Neural progenitor cell (in vitro differentiated cells): Measurements from ENCODE around the gene FGF21. TPM values are rescaled to one million over a fixed set of nuclear protein-coding genes. Genes with fewer than 3 reads are reported as not detected.

Experiments used
- DNase-seq: peaks from one replicate; pipeline ENCODE4 v3.0.0-alpha.2; 2016; ENCODE audit warnings: low spot score
- H2AFZ ChIP-seq: fragments of 200-600 bp; sonication (generic); replicated peaks from 2 replicates; pipeline ENCODE4 v1.6.1; 2016; ENCODE audit warnings: antibody characterized with exemption
- H3F3A ChIP-seq: fragments of 200-600 bp; sonication (generic); 2 replicates; pipeline ENCODE4 v1.6.1; 2016; ENCODE audit warnings: antibody characterized with exemption, low read depth
- H3K27ac ChIP-seq: fragments of 200-600 bp; sonication (generic); 2 replicates; pipeline ENCODE4 v1.5.1; 2016; ENCODE audit warnings: mild to moderate bottlenecking
- H3K27me3 ChIP-seq: fragments of 200-600 bp; sonication (generic); 2 replicates; pipeline ENCODE4 v1.6.1; 2016; ENCODE audit warnings: mild to moderate bottlenecking, moderate library complexity
- H3K36me3 ChIP-seq: fragments of 200-600 bp; sonication (generic); 2 replicates; pipeline ENCODE4 v1.5.1; 2016
- H3K4me1 ChIP-seq: fragments of 200-600 bp; sonication (generic); 2 replicates; pipeline ENCODE4 v1.6.1; 2016; ENCODE audit warnings: mixed run types
- H3K4me2 ChIP-seq: fragments of 200-600 bp; sonication (generic); 2 replicates; pipeline ENCODE4 v1.6.1; 2016
- H3K4me3 ChIP-seq: fragments of 200-600 bp; sonication (generic); 2 replicates; pipeline ENCODE4 v1.5.1; 2016
- H3K79me2 ChIP-seq: fragments of 200-600 bp; sonication (generic); 2 replicates; pipeline ENCODE4 v1.6.1; 2016; ENCODE audit warnings: low read depth
- H3K9ac ChIP-seq: fragments of 200-600 bp; sonication (generic); 2 replicates; pipeline ENCODE4 v1.6.1; 2016
- H3K9me3 ChIP-seq: fragments of 200-600 bp; sonication (generic); 2 replicates; pipeline ENCODE4 v1.5.1; 2016; ENCODE audit warnings: low read depth
- H4K20me1 ChIP-seq: fragments of 200-600 bp; sonication (generic); 2 replicates; pipeline ENCODE4 v1.6.1; 2016; ENCODE audit warnings: low read depth
- H3K27ac Mint-ChIP-seq: 3 replicates; pipeline ENCODE4 v1.8.0; 2021; ENCODE audit warnings: mixed read lengths
- H3K27me3 Mint-ChIP-seq: 2 replicates; pipeline ENCODE4 v1.8.0; 2022; ENCODE audit warnings: low read depth, mild to moderate bottlenecking, inconsistent platforms, moderate library complexity, mixed read lengths; ENCODE audit not compliant: insufficient read depth
- H3K36me3 Mint-ChIP-seq: 3 replicates; pipeline ENCODE4 v1.8.0; 2021; ENCODE audit warnings: mixed read lengths
- H3K4me1 Mint-ChIP-seq: 3 replicates; pipeline ENCODE4 v1.8.0; 2021; ENCODE audit warnings: mixed read lengths
- H3K4me3 Mint-ChIP-seq: 3 replicates; pipeline ENCODE4 v1.8.0; 2021; ENCODE audit warnings: mild to moderate bottlenecking, moderate library complexity, mixed read lengths
- H3K9me3 Mint-ChIP-seq: 3 replicates; pipeline ENCODE4 v1.8.0; 2020; ENCODE audit warnings: mixed read lengths
- EZH2 ChIP-seq: fragments of 200-600 bp; sonication (generic); IDR thresholded peaks from 2 replicates; pipeline ENCODE4 v1.6.1; 2017; ENCODE audit warnings: antibody characterized with exemption, mild to moderate bottlenecking, moderate library complexity
- EZH2phosphoT487 ChIP-seq: fragments of 200-600 bp; sonication (generic); IDR thresholded peaks from 2 replicates; pipeline ENCODE4 v1.6.1; 2017; ENCODE audit warnings: antibody characterized with exemption
- total RNA-seq: library from RNA; depleted of rRNA; stranded (reverse); fragments of >200 nt; gene quantifications from 2 replicates; pipeline ENCODE4 v1.2.3, GENCODE V29; 2015; ENCODE audit warnings: low replicate concordance
- TF ChIP-seq, protein P1 (sequence below): fragments of 200-600 bp; sonication (generic); IDR thresholded peaks from 2 replicates; pipeline ENCODE4 v1.5.1; 2017; ENCODE audit warnings: antibody characterized with exemption, mild to moderate bottlenecking

The FGF21 gene
- total RNA-seq, 1 donor from 2014 or later = not detected

- Mint-ChIP-seq H3K27ac (no peak overlapping the region), H3K27me3 (peaks cover 4% of the 10 kb centered on the region), H3K4me1 (peaks cover 5% of the 10 kb centered on the region), H3K36me3 (no peaks in the 10 kb centered on the region), H3K9me3 (no peaks in the 10 kb centered on the region), H3K4me3 (no peak overlapping the region)
- H3K4me3 ChIP-seq = no peak overlapping the region
- H3K9ac ChIP-seq = no peak overlapping the region
- no peaks in the 10 kb centered on the region for H4K20me1 ChIP-seq
- H3F3A ChIP-seq = no peaks in the 10 kb centered on the region
- H3K27me3 ChIP-seq = no peaks in the 10 kb centered on the region
- no peaks in the 10 kb centered on the region for H3K36me3 ChIP-seq
- H3K27ac ChIP-seq = no peak overlapping the region
- H2AFZ ChIP-seq = no peak overlapping the region
- H3K9me3 ChIP-seq = no peaks in the 10 kb centered on the region
- DNase-seq = no peak
- no peaks in the 10 kb centered on the region for H3K4me1 ChIP-seq
- H3K4me2 ChIP-seq = no peak overlapping the region
- TF ChIP-seq EZH2phosphoT487 (no peak), EZH2 (no peak)
- TF ChIP-seq, protein P1, sequence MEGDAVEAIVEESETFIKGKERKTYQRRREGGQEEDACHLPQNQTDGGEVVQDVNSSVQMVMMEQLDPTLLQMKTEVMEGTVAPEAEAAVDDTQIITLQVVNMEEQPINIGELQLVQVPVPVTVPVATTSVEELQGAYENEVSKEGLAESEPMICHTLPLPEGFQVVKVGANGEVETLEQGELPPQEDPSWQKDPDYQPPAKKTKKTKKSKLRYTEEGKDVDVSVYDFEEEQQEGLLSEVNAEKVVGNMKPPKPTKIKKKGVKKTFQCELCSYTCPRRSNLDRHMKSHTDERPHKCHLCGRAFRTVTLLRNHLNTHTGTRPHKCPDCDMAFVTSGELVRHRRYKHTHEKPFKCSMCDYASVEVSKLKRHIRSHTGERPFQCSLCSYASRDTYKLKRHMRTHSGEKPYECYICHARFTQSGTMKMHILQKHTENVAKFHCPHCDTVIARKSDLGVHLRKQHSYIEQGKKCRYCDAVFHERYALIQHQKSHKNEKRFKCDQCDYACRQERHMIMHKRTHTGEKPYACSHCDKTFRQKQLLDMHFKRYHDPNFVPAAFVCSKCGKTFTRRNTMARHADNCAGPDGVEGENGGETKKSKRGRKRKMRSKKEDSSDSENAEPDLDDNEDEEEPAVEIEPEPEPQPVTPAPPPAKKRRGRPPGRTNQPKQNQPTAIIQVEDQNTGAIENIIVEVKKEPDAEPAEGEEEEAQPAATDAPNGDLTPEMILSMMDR = no peak
- H3K79me2 ChIP-seq = no peaks in the 10 kb centered on the region
Observed at GRCh38 chr19:48768994-48769713, 13.8 kb downstream of the FGF21 start.

- no peak overlapping the region for H3K27ac ChIP-seq
- H3K4me1 ChIP-seq = no peaks in the 10 kb centered on the region
- no peaks in the 10 kb centered on the region for H3K9me3 ChIP-seq
- H3K27me3 ChIP-seq = no peaks in the 10 kb centered on the region
- H3K36me3 ChIP-seq = no peaks in the 10 kb centered on the region
- no peaks in the 10 kb centered on the region for H4K20me1 ChIP-seq
- TF ChIP-seq EZH2phosphoT487 (no peak), EZH2 (no peak)
- TF ChIP-seq, protein P1 = no peak
- H3K4me3 Mint-ChIP-seq = no peak overlapping the region
- no peak for DNase-seq
- H3K79me2 ChIP-seq = no peaks in the 10 kb centered on the region
- H3K27ac Mint-ChIP-seq = no peak overlapping the region
- H3K4me2 ChIP-seq = no peak overlapping the region
- H3K9me3 Mint-ChIP-seq = no peaks in the 10 kb centered on the region
- no peak overlapping the region for H3K4me3 ChIP-seq
- H3K27me3 Mint-ChIP-seq = peaks cover 3% of the 10 kb centered on the region
- no peaks in the 10 kb centered on the region for H3F3A ChIP-seq
- no peak overlapping the region for H3K9ac ChIP-seq
- peaks cover 5% of the 10 kb centered on the region for H3K4me1 Mint-ChIP-seq
- no peaks in the 10 kb centered on the region for H3K36me3 Mint-ChIP-seq
- no peak overlapping the region for H2AFZ ChIP-seq
Observed at GRCh38 chr19:48770266-48770665, 14.9 kb downstream of the FGF21 start.

DNA sequence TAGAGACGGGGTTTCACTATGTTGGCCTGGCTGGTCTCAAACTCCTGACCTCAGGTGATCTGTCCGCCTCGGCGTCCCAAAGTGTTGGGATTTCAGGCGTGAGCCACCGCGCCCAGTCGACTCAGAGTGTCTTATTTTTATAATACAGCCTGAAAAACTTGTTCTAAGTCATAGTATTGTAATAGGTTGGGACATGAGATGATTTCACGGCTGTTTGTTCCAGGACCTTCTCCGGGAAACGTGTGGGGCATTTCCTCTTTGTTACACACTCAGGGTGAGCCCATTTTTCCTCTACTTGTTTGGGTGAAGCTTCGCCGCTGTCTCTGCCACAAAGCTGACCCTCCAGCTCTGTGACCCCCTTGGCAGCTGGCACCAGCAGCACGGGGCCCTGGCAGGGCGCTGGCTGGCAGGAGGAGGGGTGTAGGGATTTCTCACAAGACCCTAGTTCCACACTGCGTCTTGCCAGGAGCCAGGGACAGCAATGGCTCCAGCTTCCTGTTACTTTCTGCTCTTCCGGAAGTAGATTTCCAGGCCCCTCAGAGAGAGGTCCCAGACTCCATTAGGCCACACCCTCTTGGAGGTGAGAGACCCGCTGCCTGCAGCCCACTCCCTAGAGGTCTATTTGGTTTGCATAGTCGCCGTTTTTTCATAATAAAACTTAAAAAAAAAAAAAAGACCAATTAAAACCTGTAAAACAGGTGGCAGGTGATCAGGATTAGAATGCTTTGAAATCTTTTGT lies 15.6 kb downstream of the FGF21 start:
- Histone ChIP-seq H3K27ac (no peak overlapping the region), H3K27me3 (no peaks in the 10 kb centered on the region), H3K36me3 (no peaks in the 10 kb centered on the region), H3K79me2 (no peaks in the 10 kb centered on the region), H3K4me2 (no peak overlapping the region), H3K9ac (no peak overlapping the region), H3K4me3 (no peak overlapping the region), H3K9me3 (no peaks in the 10 kb centered on the region), H3F3A (no peaks in the 10 kb centered on the region), H3K4me1 (no peaks in the 10 kb centered on the region), H4K20me1 (no peaks in the 10 kb centered on the region), H2AFZ (peak overlapping the region; percentile 85)
- no peak overlapping the region for H3K4me3 Mint-ChIP-seq
- peaks cover 3% of the 10 kb centered on the region for H3K4me1 Mint-ChIP-seq
- H3K27ac Mint-ChIP-seq = no peak overlapping the region
- H3K27me3 Mint-ChIP-seq = peaks cover 3% of the 10 kb centered on the region
- no peak for TF ChIP-seq EZH2phosphoT487
- TF ChIP-seq, protein P1 = no peak
- no peak for TF ChIP-seq EZH2
- no peaks in the 10 kb centered on the region for H3K9me3 Mint-ChIP-seq
- DNase-seq = no peak
- H3K36me3 Mint-ChIP-seq = no peaks in the 10 kb centered on the region
